Adrenal gland (tissue), 12 donors: ENCODE measurements around the gene NIPBL. TPM values are rescaled to one million over a fixed set of nuclear protein-coding genes. Genes with fewer than 3 reads are reported as not detected.

Experiments used
- DNase-seq, 7 donors: peaks; one replicate each; pipeline ENCODE4 v3.0.0-alpha.2; 2019 to 2020
- H3K27ac ChIP-seq, 5 donors: fragments of 200-600 bp; sonication (generic) in 4 of 5; 1 replicate in 3 of 5; 2 replicates in 2 of 5; pipeline versions ENCODE4 v1.5.1 to v1.8.0; 2016 to 2020; ENCODE audit warnings: mild to moderate bottlenecking in 1 of 5
- H3K27me3 ChIP-seq: fragments of 200-600 bp; 2 replicates; pipeline ENCODE4 v1.8.0; 2021
- H3K36me3 ChIP-seq, 2 donors: fragments of 200-600 bp; replicated peaks in 1 of 2; 1 replicate in 1 of 2; 2 replicates in 1 of 2; pipeline versions ENCODE4 v1.5.1 to v1.8.0; 2018 to 2022
- H3K4me1 ChIP-seq, 2 donors: fragments of 200-600 bp; replicated peaks in 1 of 2; 1 replicate in 1 of 2; 2 replicates in 1 of 2; pipeline versions ENCODE4 v1.5.1 to v1.8.0; 2018 to 2021
- H3K4me3 ChIP-seq, 4 donors: fragments of 200-600 bp; sonication (generic) in 3 of 4; one replicate each; pipeline ENCODE4 v1.5.1; 2016 to 2018
- H3K9me3 ChIP-seq, 3 donors: fragments of 200-600 bp; sonication (generic) in 1 of 3; replicated peaks in 1 of 3; 1 replicate in 2 of 3; 2 replicates in 1 of 3; pipeline versions ENCODE4 v1.5.1 to v1.8.0; 2016 to 2021
- POLR2A ChIP-seq, 2 donors: fragments of 450-650 bp; IDR thresholded peaks; one replicate each; pipeline ENCODE4 v1.6.1; 2017; ENCODE audit warnings: antibody characterized with exemption in 2 of 2, mild to moderate bottlenecking in 2 of 2, moderate library complexity in 1 of 2
- WGBS, 4 donors: extraction: QIAGEN DNeasy Blood & Tissue Kit in 2 of 4; methylation state at CpG; one replicate each; pipeline versions ENCODE4 v1.1.5 to v1.1.7; 2013 to 2017; 5-methylcytosine and 5-hydroxymethylcytosine counted together
- intact Hi-C, 2 donors: fragments of 100-400 bp; cut with DNase I; formaldehyde crosslinking; loops; one replicate each; pipeline versions ENCODE4 v1.14.1 to v1.15.0; 2022 to 2023
- polyA plus RNA-seq, 3 donors: library from polyadenylated mRNA; stranded (reverse); fragments of 200-250 nt in 2 of 3; fragments of 350-450 nt in 1 of 3; fragmentation: Illumina TruSeq in 1 of 3; extraction: RNeasy Lipid Tissue Mini Kit (QIAGEN cat#74804) in 1 of 3; gene quantifications; one replicate each; pipeline ENCODE4 v1.2.3, GENCODE V29; 2013 to 2014
- total RNA-seq, 9 donors: library from RNA; depleted of rRNA in 4 of 9; stranded (reverse); fragments of >200 nt in 4 of 9; fragments of 120-200 nt in 1 of 9; fragmentation: NEBNext Ultra II Directional in 1 of 9; extraction: Animal tissue kit (Norgen Biotek cat#: 25700) in 1 of 9; gene quantifications; one replicate each; pipeline versions ENCODE4 v1.1.0 to v1.2.4, GENCODE V29; 2013 to 2023
- TF ChIP-seq, protein P1 (sequence below), 6 experiments: fragments of 450-650 bp in 4 of 6; fragments of 200-600 bp in 2 of 6; sonication (generic) in 1 of 6; IDR thresholded peaks; 1 replicate in 5 of 6; 2 replicates in 1 of 6; pipeline versions ENCODE4 v1.5.1 to v1.8.0; 2016 to 2021; ENCODE audit warnings: antibody characterized with exemption in 6 of 6, mild to moderate bottlenecking in 2 of 6, moderate library complexity in 1 of 6
- donor health status: healthy with polysubstance abuse.
- donor health status: Bipolar disorder and iron deficiency.
- donor health status: DM: yes; HTN: yes; CAD: no.
- donor health status: DM: no; HTN: no; CAD: no.
- donor health status: DM: no; HTN: no; CAD: no.
- donor health status: DM: yes; HTN: yes; CAD: no.

NIPBL gene
- total and polyA plus RNA-seq, 12 donors, result 15.7 to 54.5 (median 41.9) TPM

DNA sequence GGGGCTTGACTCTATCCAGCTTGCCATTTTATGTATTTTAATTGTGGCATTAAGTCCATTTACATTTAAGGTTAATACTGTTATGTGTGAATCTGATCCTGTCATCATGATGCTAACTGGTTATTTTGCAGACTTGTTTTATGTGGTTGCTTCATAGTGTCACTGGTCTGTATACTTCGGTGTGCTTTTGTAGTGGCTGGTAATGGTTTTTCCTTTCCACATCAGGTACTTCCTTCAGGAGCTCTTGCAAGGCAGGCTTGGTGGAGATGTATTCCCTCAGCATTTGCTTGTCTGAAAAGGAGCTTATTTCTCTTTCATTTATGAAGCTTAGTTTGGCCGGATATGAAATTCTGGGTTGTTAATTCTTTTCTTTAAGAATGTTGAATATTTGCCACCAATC, 226.7 kb downstream of the NIPBL start:
- DNase-seq, result no peak
- TF ChIP-seq, protein P1, sequence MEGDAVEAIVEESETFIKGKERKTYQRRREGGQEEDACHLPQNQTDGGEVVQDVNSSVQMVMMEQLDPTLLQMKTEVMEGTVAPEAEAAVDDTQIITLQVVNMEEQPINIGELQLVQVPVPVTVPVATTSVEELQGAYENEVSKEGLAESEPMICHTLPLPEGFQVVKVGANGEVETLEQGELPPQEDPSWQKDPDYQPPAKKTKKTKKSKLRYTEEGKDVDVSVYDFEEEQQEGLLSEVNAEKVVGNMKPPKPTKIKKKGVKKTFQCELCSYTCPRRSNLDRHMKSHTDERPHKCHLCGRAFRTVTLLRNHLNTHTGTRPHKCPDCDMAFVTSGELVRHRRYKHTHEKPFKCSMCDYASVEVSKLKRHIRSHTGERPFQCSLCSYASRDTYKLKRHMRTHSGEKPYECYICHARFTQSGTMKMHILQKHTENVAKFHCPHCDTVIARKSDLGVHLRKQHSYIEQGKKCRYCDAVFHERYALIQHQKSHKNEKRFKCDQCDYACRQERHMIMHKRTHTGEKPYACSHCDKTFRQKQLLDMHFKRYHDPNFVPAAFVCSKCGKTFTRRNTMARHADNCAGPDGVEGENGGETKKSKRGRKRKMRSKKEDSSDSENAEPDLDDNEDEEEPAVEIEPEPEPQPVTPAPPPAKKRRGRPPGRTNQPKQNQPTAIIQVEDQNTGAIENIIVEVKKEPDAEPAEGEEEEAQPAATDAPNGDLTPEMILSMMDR (IDR thresholded peaks at IDR 0.05), result no peak
- no peak for TF ChIP-seq POLR2A (IDR thresholded peaks at IDR 0.05)
- Histone ChIP-seq H3K27me3 (no peaks in the 10 kb centered on the region), H3K4me1 (no peaks in the 10 kb centered on the region), H3K27ac (no peak overlapping the region), H3K9me3 (no peaks in the 10 kb centered on the region), H3K4me3 (no peak overlapping the region), H3K36me3 (peaks cover 0 to 31% of the 10 kb centered on the region in 2 donors)
- WGBS, 4 donors, result 94 to 97% (median 97%) methylated on average over 2 of the region's 2 CpGs
- intact Hi-C loops, result no loop called here

DNA sequence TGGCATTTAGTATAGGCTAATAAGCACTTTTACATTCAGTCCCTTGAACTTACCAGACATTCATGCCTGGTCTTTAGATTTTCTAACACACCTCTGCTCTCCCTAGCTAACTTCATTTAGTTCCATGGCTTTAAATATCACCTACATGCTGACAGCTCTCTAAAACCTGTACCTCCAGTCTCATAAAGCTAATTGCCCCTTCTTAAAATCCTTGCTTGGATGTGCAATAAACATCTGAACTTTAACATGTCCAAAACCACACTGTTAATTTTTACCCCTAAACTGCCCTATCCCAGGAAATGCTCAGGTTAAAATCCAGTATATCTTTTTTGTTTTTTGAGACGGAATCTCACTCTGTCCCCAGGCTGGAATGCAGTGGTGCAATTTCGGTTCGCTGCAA, 232.8 kb downstream of the NIPBL start:
- Histone ChIP-seq H3K27me3 (no peaks in the 10 kb centered on the region), H3K4me3 (no peak overlapping the region), H3K4me1 (no peaks in the 10 kb centered on the region), H3K9me3 (no peaks in the 10 kb centered on the region), H3K27ac (no peak overlapping the region), H3K36me3 (peaks cover 0 to 33% of the 10 kb centered on the region in 2 donors)
- 94 to 100% (median 96%) methylated on average over 3 of the region's 3 CpGs for WGBS, 4 donors
- DNase-seq, result no peak
- intact Hi-C loops, result no loop called here
- TF ChIP-seq POLR2A (IDR thresholded peaks at IDR 0.05), result no peak
- TF ChIP-seq, protein P1 (IDR thresholded peaks at IDR 0.05), result no peak

DNA sequence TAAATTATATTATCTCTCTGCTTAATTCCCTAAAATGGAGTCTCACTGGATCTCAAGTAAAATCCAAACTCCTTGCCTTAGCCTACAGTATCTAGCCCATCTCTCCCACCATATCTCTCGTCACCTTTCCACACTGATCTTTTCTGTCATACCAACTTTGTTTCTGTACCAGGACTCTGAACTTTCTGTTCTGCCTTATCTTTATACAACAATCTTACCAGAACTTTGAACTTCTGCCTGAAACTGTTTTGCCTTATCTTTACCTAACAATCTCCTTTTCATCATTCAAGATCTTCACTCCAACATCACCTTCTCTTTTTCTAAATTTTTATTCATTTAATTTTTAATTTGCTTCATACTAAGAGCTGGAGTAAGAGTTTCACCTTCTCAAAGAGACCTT, 233.6 kb downstream of the NIPBL start:
- Histone ChIP-seq H3K4me1 (no peaks in the 10 kb centered on the region), H3K27ac (no peak overlapping the region), H3K9me3 (no peaks in the 10 kb centered on the region), H3K27me3 (no peaks in the 10 kb centered on the region), H3K36me3 (peaks cover 0 to 32% of the 10 kb centered on the region in 2 donors), H3K4me3 (no peak overlapping the region)
- DNase-seq, result no peak
- 91 to 96% (median 94%) methylated on average over 1 of the region's 1 CpG for WGBS, 4 donors
- TF ChIP-seq POLR2A (IDR thresholded peaks at IDR 0.05), result no peak
- TF ChIP-seq, protein P1 (IDR thresholded peaks at IDR 0.05), result no peak
- intact Hi-C loops, result no loop called here

DNA sequence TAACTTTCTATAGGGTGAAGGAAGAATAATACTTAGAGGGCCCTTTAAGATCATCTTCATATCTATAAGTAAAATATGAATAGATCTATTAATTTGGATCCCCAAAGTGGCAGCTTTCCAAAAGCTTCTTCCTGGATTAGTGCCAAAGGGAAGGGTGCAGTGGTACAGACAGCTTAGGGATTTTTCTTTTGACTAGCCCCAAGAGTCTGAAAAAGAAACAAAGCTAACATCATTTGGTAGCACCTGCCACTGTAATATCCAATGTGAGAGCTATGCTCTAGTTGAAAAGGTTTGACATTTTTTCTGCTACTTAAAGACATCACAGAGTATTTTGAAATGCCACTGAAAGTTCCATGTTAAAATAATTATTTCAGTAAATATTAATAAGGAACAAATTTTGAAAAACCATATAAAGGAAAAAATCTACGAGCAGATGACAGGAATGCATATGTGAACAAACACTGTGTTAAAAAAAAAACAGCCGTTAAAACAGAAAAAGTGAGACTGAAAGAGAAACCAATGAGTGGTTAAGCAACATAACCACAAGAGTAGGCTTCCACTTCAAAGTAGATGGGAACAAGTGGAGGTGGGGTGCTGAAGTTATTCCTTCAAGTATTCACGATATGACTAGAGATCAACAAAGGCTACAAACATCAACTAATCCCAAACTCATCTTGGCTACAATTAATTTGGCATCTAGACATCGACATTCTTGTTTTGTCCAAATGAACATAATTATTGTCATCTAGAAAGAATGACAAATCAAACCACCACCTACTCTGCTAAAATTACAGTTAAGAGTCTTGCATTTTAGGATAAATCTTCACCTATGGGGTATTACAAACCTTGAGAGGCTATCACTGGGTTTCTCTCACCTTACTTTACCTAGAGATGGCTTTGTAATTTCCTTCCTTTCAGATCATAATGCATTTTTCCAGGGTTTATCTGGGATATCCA, 235.1 kb downstream of the NIPBL start:
- intact Hi-C loops, result no loop called here
- no peaks in the 10 kb centered on the region for H3K27me3 ChIP-seq
- WGBS, 4 donors, result 79 to 83% (median 81%) methylated on average over 4 of the region's 4 CpGs
- no peak for DNase-seq
- H3K4me3 ChIP-seq, result no peak overlapping the region
- H3K4me1 ChIP-seq, result peaks cover 0 to 3% of the 10 kb centered on the region in 2 donors
- H3K27ac ChIP-seq, result no peak overlapping the region
- no peaks in the 10 kb centered on the region for H3K9me3 ChIP-seq
- TF ChIP-seq POLR2A (IDR thresholded peaks at IDR 0.05), result no peak
- TF ChIP-seq, protein P1 (IDR thresholded peaks at IDR 0.05), result no peak
- peaks cover 0 to 26% of the 10 kb centered on the region in 2 donors for H3K36me3 ChIP-seq
